Skeletal muscle tissue (tissue), 4 donors: ENCODE measurements around the gene IFNA7. TPM values are rescaled to one million over a fixed set of nuclear protein-coding genes. Genes with fewer than 3 reads are reported as not detected.
"Not testable (repeated sequence)": the region's sequence is repeated elsewhere in the genome, so short reads cannot be mapped to it uniquely, and the experiment has no call there.

Source experiments
- H3K27ac ChIP-seq: one replicate; pipeline ENCODE4 v1.7.0; 2013; ENCODE audit warnings: mild to moderate bottlenecking, low read depth, low read length, inconsistent platforms
- H3K27me3 ChIP-seq, 3 donors: one replicate each; pipeline ENCODE4 v1.7.0; 2013; ENCODE audit warnings: low read length in 3 of 3; ENCODE audit not compliant: control insufficient read depth in 3 of 3, insufficient read depth in 3 of 3
- H3K36me3 ChIP-seq, 3 donors: one replicate each; pipeline ENCODE4 v1.7.0; 2013; ENCODE audit warnings: low read length in 3 of 3; ENCODE audit not compliant: control insufficient read depth in 3 of 3, insufficient read depth in 3 of 3
- H3K4me1 ChIP-seq, 3 donors: one replicate each; pipeline ENCODE4 v1.7.0; 2013; ENCODE audit warnings: low read length in 3 of 3, mild to moderate bottlenecking in 3 of 3; ENCODE audit not compliant: control insufficient read depth in 3 of 3, insufficient read depth in 3 of 3
- H3K4me3 ChIP-seq, 3 donors: one replicate each; pipeline ENCODE4 v1.7.0; 2013; ENCODE audit warnings: low read length in 3 of 3
- H3K9ac ChIP-seq, 3 donors: one replicate each; pipeline ENCODE4 v1.7.0; 2013; ENCODE audit warnings: low read length in 3 of 3, mild to moderate bottlenecking in 3 of 3, moderate library complexity in 2 of 3, low read depth in 1 of 3
- H3K9me3 ChIP-seq, 3 donors: one replicate each; pipeline ENCODE4 v1.7.0; 2013; ENCODE audit warnings: low read length in 3 of 3; ENCODE audit not compliant: control insufficient read depth in 3 of 3
- total RNA-seq: library from RNA; depleted of rRNA; stranded (reverse); fragments of >200 nt; gene quantifications from one replicate; pipeline ENCODE4 v1.2.3, GENCODE V29; 2014
- donor health status: Osteomylitis.

The IFNA7 gene
- total RNA-seq, 1 donor from 2014 or later: not detected

- not testable (repeated sequence) for H3K27ac ChIP-seq, H3K9me3 ChIP-seq, H3K27me3 ChIP-seq, H3K4me3 ChIP-seq, H3K4me1 ChIP-seq, H3K9ac ChIP-seq, H3K36me3 ChIP-seq
Measured at GRCh38 chr9:21217211-21217610, 15.2 kb upstream of the IFNA7 start, which contains the start of gene IFNA16. Gene IFNA16, minus strand, starts transcription at chr9:21217311. Its CDS starts 6 bp downstream, at chr9:21217305.

- not testable (repeated sequence) for H3K27ac ChIP-seq, H3K27me3 ChIP-seq, H3K36me3 ChIP-seq, H3K9me3 ChIP-seq, H3K4me3 ChIP-seq, H3K4me1 ChIP-seq, H3K9ac ChIP-seq
Measured at GRCh38 chr9:21213411-21214326, 11.7 kb upstream of the IFNA7 start.

GRCh38 chr9:21212160-21212559, 10.2 kb upstream of the IFNA7 start:
- not testable (repeated sequence) for H3K27ac ChIP-seq, H3K36me3 ChIP-seq, H3K9me3 ChIP-seq, H3K4me1 ChIP-seq, H3K27me3 ChIP-seq, H3K4me3 ChIP-seq, H3K9ac ChIP-seq

GRCh38 chr9:21210782-21211181, 8.8 kb upstream of the IFNA7 start:
- H3K4me3 ChIP-seq: not testable (repeated sequence)

GRCh38 chr9:21210311-21210710, 8.3 kb upstream of the IFNA7 start:
- Histone ChIP-seq H3K4me3 (no peak overlapping the region), H3K27ac (no peak overlapping the region), H3K9ac (no peak overlapping the region), H3K9me3 (no peaks in the 10 kb centered on the region), H3K36me3 (no peaks in the 10 kb centered on the region), H3K4me1 (no peaks in the 10 kb centered on the region), H3K27me3 (no peaks in the 10 kb centered on the region)

More at GRCh38 chr9:21210782-21211181, 8.8 kb upstream of the IFNA7 start:
- H3K36me3 ChIP-seq, H3K27me3 ChIP-seq, H3K4me1 ChIP-seq, H3K9me3 ChIP-seq, H3K9ac ChIP-seq, H3K27ac ChIP-seq: not testable (repeated sequence)

- not testable (repeated sequence) for H3K27me3 ChIP-seq, H3K27ac ChIP-seq, H3K9ac ChIP-seq, H3K4me1 ChIP-seq, H3K9me3 ChIP-seq, H3K36me3 ChIP-seq, H3K4me3 ChIP-seq
Measured at GRCh38 chr9:21207043-21207442, 5.0 kb upstream of the IFNA7 start, which contains the start of gene IFNA10. Gene IFNA10, minus strand, starts transcription at chr9:21207143. Its CDS starts 46 bp downstream, at chr9:21207097.

- Histone ChIP-seq H3K4me1 (no peaks in the 10 kb centered on the region), H3K4me3 (no peak overlapping the region), H3K9ac (no peak overlapping the region), H3K27ac (no peak overlapping the region), H3K27me3 (no peaks in the 10 kb centered on the region), H3K36me3 (no peaks in the 10 kb centered on the region), H3K9me3 (no peaks in the 10 kb centered on the region)
Measured at GRCh38 chr9:21205204-21205603, 3.2 kb upstream of the IFNA7 start.

GRCh38 chr9:21194867-21195776, 6.9 kb downstream of the IFNA7 start:
- not testable (repeated sequence) for H3K9ac ChIP-seq, H3K4me3 ChIP-seq, H3K27me3 ChIP-seq, H3K9me3 ChIP-seq, H3K4me1 ChIP-seq, H3K27ac ChIP-seq, H3K36me3 ChIP-seq

GRCh38 chr9:21187487-21187886, 14.5 kb downstream of the IFNA7 start, which contains the start of gene IFNA4:
Gene IFNA4, minus strand, starts transcription at chr9:21187587. Its CDS starts 56 bp downstream, at chr9:21187531.
- not testable (repeated sequence) for H3K9ac ChIP-seq, H3K27ac ChIP-seq, H3K4me1 ChIP-seq, H3K4me3 ChIP-seq, H3K36me3 ChIP-seq, H3K27me3 ChIP-seq, H3K9me3 ChIP-seq
